B cell (primary cell): ENCODE results near the gene THOC7. TPM values are rescaled to one million over a fixed set of nuclear protein-coding genes. Genes with fewer than 3 reads are reported as not detected.

Source experiments
- ATAC-seq: fragments of 200-7000 bp; cut with Tn5 transposase; one replicate; pipeline ENCODE4 v1.10.0; 2021; ENCODE audit warnings: low read depth, mild to moderate bottlenecking, moderate number of reproducible peaks, moderate library complexity
- CTCF ChIA-PET: fragments of 350-600 bp; sonication (Branson Sonifier 250); formaldehyde crosslinking; loops from one replicate; lab custom pipeline; 2021; ENCODE audit warnings: antibody characterized with exemption, inconsistent platforms; lab: Charles Lee
- POLR2A ChIA-PET: fragments of 350-600 bp; sonication (Branson Sonifier 250); formaldehyde crosslinking; loops from one replicate; lab custom pipeline; 2021; ENCODE audit warnings: antibody characterized with exemption; lab: Charles Lee
- DNase-seq: peaks from one replicate; pipeline ENCODE4 v3.0.0; 2013
- H2AFZ ChIP-seq: 2 replicates; pipeline ENCODE4 v1.6.1; 2012; ENCODE audit warnings: mild to moderate bottlenecking, low read depth, low read length; ENCODE audit not compliant: insufficient read depth, poor library complexity, severe bottlenecking
- H3K27ac ChIP-seq, 2 donors: 1 replicate in 1 of 2; 2 replicates in 1 of 2; pipeline ENCODE4 v1.5.1; 2012 to 2013; ENCODE audit warnings: low read length in 2 of 2, mild to moderate bottlenecking in 2 of 2, moderate library complexity in 1 of 2
- H3K27me3 ChIP-seq, 4 experiments: fragments of 200-600 bp in 1 of 4; sonication (generic) in 1 of 4; replicated peaks in 1 of 4; 1 replicate in 2 of 4; 2 replicates in 2 of 4; pipeline versions ENCODE4 v1.6.1 to v1.7.0; 2013 to 2016; ENCODE audit warnings: low read length in 3 of 4, mild to moderate bottlenecking in 2 of 4, mixed read lengths in 1 of 4, moderate library complexity in 1 of 4; ENCODE audit not compliant: insufficient read depth in 4 of 4, control insufficient read depth in 3 of 4; ENCODE audit errors: control extremely low read depth in 1 of 4
- H3K36me3 ChIP-seq, 2 experiments: replicated peaks in 1 of 2; 1 replicate in 1 of 2; 2 replicates in 1 of 2; pipeline versions ENCODE4 v1.6.1 to v1.7.1; 2013; ENCODE audit warnings: low read length in 1 of 2; ENCODE audit not compliant: insufficient read depth in 2 of 2, control insufficient read depth in 1 of 2; ENCODE audit errors: control extremely low read depth in 1 of 2, extremely low read depth in 1 of 2
- H3K4me1 ChIP-seq, 2 donors: fragments of 200-600 bp in 1 of 2; sonication (generic) in 1 of 2; 1 replicate in 1 of 2; 2 replicates in 1 of 2; pipeline versions ENCODE4 v1.5.1 to v1.6.1; 2013 to 2017; ENCODE audit warnings: low read length in 2 of 2; ENCODE audit not compliant: control insufficient read depth in 2 of 2, insufficient read depth in 2 of 2
- H3K4me2 ChIP-seq: replicated peaks from 2 replicates; pipeline ENCODE3; 2012; ENCODE audit warnings: mild to moderate bottlenecking, low read depth, low read length; ENCODE audit not compliant: poor library complexity, severe bottlenecking
- H3K4me3 ChIP-seq, 5 experiments: fragments of 200-600 bp in 1 of 5; sonication (generic) in 1 of 5; 1 replicate in 3 of 5; 2 replicates in 2 of 5; pipeline versions ENCODE4 v1.5.1 to v1.7.0; 2011 to 2016; ENCODE audit warnings: low read length in 4 of 5, mild to moderate bottlenecking in 4 of 5, low read depth in 2 of 5, control low read depth in 1 of 5, moderate library complexity in 1 of 5; ENCODE audit not compliant: insufficient read depth in 1 of 5; ENCODE audit errors: control extremely low read depth in 1 of 5, extremely low read depth in 1 of 5
- H3K79me2 ChIP-seq: fragments of 200-600 bp; sonication (generic); one replicate; pipeline ENCODE4 v1.6.0; 2016; ENCODE audit warnings: low read length; ENCODE audit not compliant: control insufficient read depth, insufficient read depth
- H3K9ac ChIP-seq: fragments of 200-600 bp; sonication (generic); 2 replicates; pipeline ENCODE4 v1.6.1; 2017; ENCODE audit warnings: mild to moderate bottlenecking, low read length, moderate library complexity
- H3K9me3 ChIP-seq, 3 donors: one replicate each; pipeline versions ENCODE4 v1.6.1 to v1.7.1; 2013; ENCODE audit warnings: low read length in 2 of 3; ENCODE audit not compliant: control insufficient read depth in 2 of 3, insufficient read depth in 1 of 3; ENCODE audit errors: control extremely low read depth in 1 of 3
- H4K20me1 ChIP-seq: 2 replicates; pipeline ENCODE4 v1.6.0; 2012; ENCODE audit warnings: mild to moderate bottlenecking, low read length; ENCODE audit not compliant: insufficient read depth, control insufficient read depth, poor library complexity, severe bottlenecking
- H3K27ac Mint-ChIP-seq: one replicate; pipeline ENCODE4 v1.8.0; 2021; ENCODE audit warnings: mixed read lengths
- H3K27me3 Mint-ChIP-seq: one replicate; pipeline ENCODE4 v1.8.0; 2021; ENCODE audit warnings: mixed read lengths
- H3K4me1 Mint-ChIP-seq: one replicate; pipeline ENCODE4 v1.8.0; 2021; ENCODE audit warnings: mixed read lengths
- H3K4me3 Mint-ChIP-seq: one replicate; pipeline ENCODE4 v1.8.0; 2021; ENCODE audit warnings: mixed read lengths
- H3K9me3 Mint-ChIP-seq: one replicate; pipeline ENCODE4 v1.8.0; 2022; ENCODE audit warnings: mixed read lengths; ENCODE audit not compliant: insufficient read depth
- EZH2 ChIP-seq: IDR thresholded peaks from 2 replicates; pipeline ENCODE4 v1.6.1; 2012; ENCODE audit warnings: borderline replicate concordance, low read depth, mild to moderate bottlenecking, moderate library complexity, low read length; ENCODE audit not compliant: insufficient read depth, poor library complexity, severe bottlenecking
- WGBS: methylation state at CpG from one replicate; pipeline ENCODE4 v1.1.5; 2013; ENCODE audit warnings: missing lambda C conversion rate; ENCODE audit not compliant: insufficient coverage; 5-methylcytosine and 5-hydroxymethylcytosine counted together
- intact Hi-C: fragments of 100-400 bp; cut with micrococcal nuclease; formaldehyde crosslinking; loops from one replicate; pipeline ENCODE4 v1.10.0; 2022
- polyA plus RNA-seq: library from polyadenylated mRNA; depleted of rRNA; stranded (reverse); fragments of >200 nt; gene quantifications from 2 replicates; pipeline ENCODE4 v1.2.3, GENCODE V29; 2012
- total RNA-seq, 2 donors: library from RNA; stranded (reverse); fragments of 120-200 nt in 1 of 2; gene quantifications; 1 replicate in 1 of 2; 2 replicates in 1 of 2; pipeline versions ENCODE4 v1.2.3 to v1.2.4, GENCODE V29; 2013 to 2022
- TF ChIP-seq, protein P1 (sequence below): fragments of 200-600 bp; IDR thresholded peaks from one replicate; pipeline ENCODE4 v1.8.0; 2022; ENCODE audit warnings: antibody characterized with exemption, mild to moderate bottlenecking

Gene THOC7
- total and polyA plus RNA-seq, 2 donors (not counting 1 experiment from before 2014, with no cell fraction given): 17.5 to 30.5 TPM

DNA sequence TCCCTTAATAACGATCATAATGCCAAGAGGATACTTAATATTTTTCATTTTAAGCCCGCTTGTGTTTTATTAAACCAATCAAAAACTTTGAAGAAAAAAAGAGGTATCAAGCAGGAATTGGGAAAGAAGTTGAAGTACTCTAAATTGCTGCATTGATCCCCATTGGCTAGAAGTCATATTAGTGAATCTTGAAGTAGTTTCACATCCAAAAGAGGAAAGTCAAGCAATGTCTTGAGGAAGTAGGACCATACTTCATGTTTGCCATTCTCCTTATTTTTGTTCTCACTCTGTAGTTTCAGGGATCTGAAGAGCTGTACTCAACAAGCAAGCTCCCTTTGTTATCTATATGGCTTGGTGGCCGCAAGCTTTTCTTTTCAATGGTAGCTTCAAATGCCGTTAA, 46.4 kb upstream of the THOC7 start:
- Histone ChIP-seq H3K27me3 (no peaks in the 10 kb centered on the region), H3K36me3 (peaks cover 0 to 9% of the 10 kb centered on the region in 2 experiments), H3K4me2 (no peak overlapping the region), H3K9ac (no peak overlapping the region), H2AFZ (no peak overlapping the region), H4K20me1 (no peaks in the 10 kb centered on the region), H3K9me3 (no peaks in the 10 kb centered on the region), H3K4me1 (peaks cover 17 to 25% of the 10 kb centered on the region in 2 donors), H3K4me3 (no peak overlapping the region), H3K79me2 (peaks cover 14% of the 10 kb centered on the region), H3K27ac (peak overlapping the region in 1 of 2 donors; percentile 87)
- Mint-ChIP-seq H3K9me3 (no peaks in the 10 kb centered on the region), H3K27ac (no peak overlapping the region), H3K4me3 (no peak overlapping the region), H3K4me1 (peaks cover 24% of the 10 kb centered on the region), H3K27me3 (no peaks in the 10 kb centered on the region)
- ChIA-PET POLR2A (interaction anchor here (0.6 to 0.7 kb wide), 2 partner anchors 18 to 26 kb away, joined by 3 to 5 read pairs; no protein-coding TSS in a partner anchor), CTCF (interaction anchor here (1.3 kb wide), 1 partner anchor 84 kb away, joined by 5 read pairs; no protein-coding TSS in a partner anchor)
- no CpG with 5 or more reads among the region's 4 CpGs for WGBS
- intact Hi-C loops: loop anchor here (5.0 kb wide), 1 partner anchor 52 kb away; no protein-coding TSS in a partner anchor
- TF ChIP-seq, protein P1, sequence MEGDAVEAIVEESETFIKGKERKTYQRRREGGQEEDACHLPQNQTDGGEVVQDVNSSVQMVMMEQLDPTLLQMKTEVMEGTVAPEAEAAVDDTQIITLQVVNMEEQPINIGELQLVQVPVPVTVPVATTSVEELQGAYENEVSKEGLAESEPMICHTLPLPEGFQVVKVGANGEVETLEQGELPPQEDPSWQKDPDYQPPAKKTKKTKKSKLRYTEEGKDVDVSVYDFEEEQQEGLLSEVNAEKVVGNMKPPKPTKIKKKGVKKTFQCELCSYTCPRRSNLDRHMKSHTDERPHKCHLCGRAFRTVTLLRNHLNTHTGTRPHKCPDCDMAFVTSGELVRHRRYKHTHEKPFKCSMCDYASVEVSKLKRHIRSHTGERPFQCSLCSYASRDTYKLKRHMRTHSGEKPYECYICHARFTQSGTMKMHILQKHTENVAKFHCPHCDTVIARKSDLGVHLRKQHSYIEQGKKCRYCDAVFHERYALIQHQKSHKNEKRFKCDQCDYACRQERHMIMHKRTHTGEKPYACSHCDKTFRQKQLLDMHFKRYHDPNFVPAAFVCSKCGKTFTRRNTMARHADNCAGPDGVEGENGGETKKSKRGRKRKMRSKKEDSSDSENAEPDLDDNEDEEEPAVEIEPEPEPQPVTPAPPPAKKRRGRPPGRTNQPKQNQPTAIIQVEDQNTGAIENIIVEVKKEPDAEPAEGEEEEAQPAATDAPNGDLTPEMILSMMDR: no peak
- TF ChIP-seq EZH2: no peak
- ATAC-seq: no peak
- no peak for DNase-seq

DNA sequence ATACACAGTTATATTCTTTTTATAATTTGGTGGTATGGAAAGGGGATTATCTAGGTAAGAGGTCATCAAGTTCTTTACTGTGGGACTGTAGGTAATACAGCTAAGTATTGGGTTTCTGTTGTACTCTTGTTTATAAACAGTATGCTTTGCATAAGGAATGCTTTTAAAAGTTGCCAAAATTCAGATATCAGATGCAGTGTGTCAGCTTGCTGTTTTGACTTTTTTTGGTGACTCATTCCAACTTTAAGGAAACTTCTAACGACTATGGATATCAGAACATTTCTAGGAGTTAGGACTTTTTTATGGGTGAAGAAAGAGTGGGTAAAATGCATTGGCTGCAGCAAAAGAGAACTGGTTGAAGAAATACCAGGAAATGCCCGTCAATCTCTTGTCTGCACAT, 45.8 kb upstream of the THOC7 start:
- Histone ChIP-seq H3K4me3 (no peak overlapping the region), H3K27me3 (no peaks in the 10 kb centered on the region), H3K9ac (no peak overlapping the region), H3K27ac (peak overlapping the region in 1 of 2 donors; percentile 35), H3K4me2 (no peak overlapping the region), H3K9me3 (no peaks in the 10 kb centered on the region), H3K4me1 (peaks cover 17 to 25% of the 10 kb centered on the region in 2 donors), H2AFZ (no peak overlapping the region), H3K79me2 (peaks cover 19% of the 10 kb centered on the region), H3K36me3 (peaks cover 0 to 14% of the 10 kb centered on the region in 2 experiments), H4K20me1 (no peaks in the 10 kb centered on the region)
- TF ChIP-seq EZH2: no peak
- TF ChIP-seq, protein P1: no peak
- H3K27me3 Mint-ChIP-seq: no peaks in the 10 kb centered on the region
- POLR2A ChIA-PET: no interaction called here
- CTCF ChIA-PET: interaction anchor here (1.3 kb wide), 1 partner anchor 84 kb away, joined by 5 read pairs; no protein-coding TSS in a partner anchor
- H3K27ac Mint-ChIP-seq: no peak overlapping the region
- no CpG with 5 or more reads among the region's 2 CpGs for WGBS
- no peaks in the 10 kb centered on the region for H3K9me3 Mint-ChIP-seq
- H3K4me3 Mint-ChIP-seq: no peak overlapping the region
- intact Hi-C loops: no loop called here
- DNase-seq (no peak), ATAC-seq (no peak)
- H3K4me1 Mint-ChIP-seq: peaks cover 24% of the 10 kb centered on the region
